KMS-11 (cell line): ENCODE results near the gene ARHGEF10L.

Experiments used
- H2AFZ ChIP-seq: fragments of 200-600 bp; sonication (generic); 2 replicates; pipeline ENCODE4 v1.6.1; 2016; ENCODE audit warnings: antibody characterized with exemption, mixed run types, low read depth
- H3K27ac ChIP-seq: fragments of 200-600 bp; sonication (generic); 2 replicates; pipeline ENCODE4 v1.6.1; 2016; ENCODE audit warnings: mild to moderate bottlenecking, mixed run types
- H3K27me3 ChIP-seq: fragments of 200-600 bp; sonication (generic); 2 replicates; pipeline ENCODE4 v1.6.1; 2017; ENCODE audit warnings: mild to moderate bottlenecking, low read depth, mixed run types, moderate library complexity; ENCODE audit not compliant: insufficient read depth
- H3K36me3 ChIP-seq: fragments of 200-600 bp; sonication (generic); 2 replicates; pipeline ENCODE4 v1.6.1; 2017; ENCODE audit warnings: mild to moderate bottlenecking, mixed run types; ENCODE audit not compliant: insufficient read depth
- H3K4me1 ChIP-seq: fragments of 200-600 bp; sonication (generic); 2 replicates; pipeline ENCODE4 v1.6.1; 2016; ENCODE audit warnings: mild to moderate bottlenecking, low read depth, mixed run types; ENCODE audit not compliant: poor library complexity, severe bottlenecking
- H3K4me2 ChIP-seq: fragments of 200-600 bp; sonication (generic); 2 replicates; pipeline ENCODE4 v1.7.0; 2016; ENCODE audit warnings: mild to moderate bottlenecking, mixed run types
- H3K4me3 ChIP-seq: fragments of 200-600 bp; sonication (generic); IDR thresholded peaks from 2 replicates; pipeline ENCODE4 v1.6.1; 2017; ENCODE audit warnings: low read depth, low read length, mixed read lengths; ENCODE audit not compliant: insufficient read depth
- H3K79me2 ChIP-seq: fragments of 200-600 bp; sonication (generic); 2 replicates; pipeline ENCODE4 v1.6.1; 2016; ENCODE audit warnings: low read depth, mixed run types; ENCODE audit not compliant: insufficient read depth
- H3K9ac ChIP-seq: fragments of 200-600 bp; sonication (generic); 2 replicates; pipeline ENCODE4 v1.6.1; 2016; ENCODE audit warnings: mild to moderate bottlenecking, mixed run types
- H4K20me1 ChIP-seq: fragments of 200-600 bp; sonication (generic); 2 replicates; pipeline ENCODE4 v1.6.1; 2016; ENCODE audit warnings: mild to moderate bottlenecking, mixed run types; ENCODE audit not compliant: insufficient read depth
- CTCF ChIP-seq: fragments of 200-600 bp; sonication (generic); conservative IDR thresholded peaks from 2 replicates; pipeline ENCODE4 v1.6.1; 2017; ENCODE audit warnings: low read depth, mild to moderate bottlenecking, antibody characterized with exemption, low read length, moderate library complexity, mixed read lengths

ARHGEF10L gene

DNA sequence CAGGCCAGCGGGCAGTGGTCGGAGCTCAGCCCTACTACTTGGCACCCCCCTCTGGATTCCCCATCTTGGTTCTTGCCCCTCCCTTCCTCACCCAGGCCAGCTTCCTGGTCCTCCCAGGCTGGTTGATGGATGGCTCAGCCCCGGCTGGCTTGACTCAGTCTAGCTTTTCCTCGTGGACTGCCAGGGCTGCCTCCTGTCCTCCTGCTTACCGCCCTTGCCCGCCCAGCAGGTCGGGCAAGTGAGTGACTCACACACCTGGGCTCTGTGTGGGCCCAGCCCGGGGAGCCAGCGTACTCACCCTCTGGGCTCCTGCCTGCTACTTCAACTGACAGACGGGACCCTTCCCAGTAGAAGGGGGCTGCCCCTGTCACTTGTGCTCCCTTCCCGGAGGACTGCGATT, 19.5 kb upstream of the ARHGEF10L start:
- Histone ChIP-seq H3K4me2 (no peak overlapping the region), H3K27ac (no peak overlapping the region), H4K20me1 (no peaks in the 10 kb centered on the region), H3K36me3 (no peaks in the 10 kb centered on the region), H3K4me1 (no peaks in the 10 kb centered on the region), H2AFZ (no peak overlapping the region), H3K27me3 (peaks cover 27% of the 10 kb centered on the region), H3K4me3 (no peak overlapping the region), H3K9ac (no peak overlapping the region), H3K79me2 (no peaks in the 10 kb centered on the region)
- no peak for TF ChIP-seq CTCF

DNA sequence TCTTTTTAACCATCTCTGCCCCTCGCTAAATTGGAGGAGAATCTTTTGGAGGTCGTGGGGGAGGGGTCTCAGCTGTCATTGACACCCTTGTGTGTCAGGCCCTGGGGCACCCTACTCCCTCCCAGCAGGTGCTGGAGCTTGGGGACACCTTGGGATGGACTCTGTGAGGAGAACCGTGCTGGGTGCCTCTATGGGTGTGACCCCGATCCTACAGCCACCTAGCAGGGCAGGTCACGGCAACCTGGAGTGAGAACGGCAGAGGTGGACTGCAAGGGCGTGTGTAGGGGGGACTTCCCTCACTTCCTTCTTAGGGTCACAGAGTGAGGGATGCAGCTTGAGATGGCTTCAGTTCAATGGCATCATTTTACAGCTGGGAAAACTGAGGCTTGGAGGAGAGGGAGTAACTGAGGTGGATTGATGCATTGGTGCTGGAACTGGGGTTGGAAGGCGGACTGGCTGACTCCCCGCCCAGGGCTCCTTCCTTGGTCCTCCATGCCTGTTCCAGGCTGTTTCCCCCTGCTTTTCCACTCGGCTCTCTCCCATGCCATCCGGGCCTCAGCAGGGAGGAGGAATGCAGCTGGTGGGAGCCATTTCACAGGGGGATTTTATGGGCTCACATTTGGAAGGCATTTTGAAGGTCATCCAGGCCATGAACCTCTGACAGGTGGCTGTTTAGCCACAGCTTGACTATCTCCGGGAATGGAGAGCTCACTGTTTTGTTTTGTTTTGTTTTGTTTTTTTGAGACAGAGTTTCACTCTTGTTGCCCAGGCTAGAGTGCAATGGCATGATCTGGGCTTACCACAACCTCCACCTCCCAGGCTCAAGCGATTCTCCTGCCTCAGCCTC, 18.8 kb upstream of the ARHGEF10L start:
- no peak overlapping the region for H2AFZ ChIP-seq
- H3K9ac ChIP-seq, result no peak overlapping the region
- no peaks in the 10 kb centered on the region for H3K4me1 ChIP-seq
- no peak overlapping the region for H3K4me3 ChIP-seq
- H3K36me3 ChIP-seq, result no peaks in the 10 kb centered on the region
- no peaks in the 10 kb centered on the region for H4K20me1 ChIP-seq
- H3K79me2 ChIP-seq, result no peaks in the 10 kb centered on the region
- H3K4me2 ChIP-seq, result no peak overlapping the region
- no peak overlapping the region for H3K27ac ChIP-seq
- TF ChIP-seq CTCF, result no peak
- peaks cover 27% of the 10 kb centered on the region for H3K27me3 ChIP-seq

- Histone ChIP-seq H3K4me2 (no peak overlapping the region), H3K9ac (no peak overlapping the region), H4K20me1 (no peaks in the 10 kb centered on the region), H3K27ac (no peak overlapping the region), H3K4me1 (no peaks in the 10 kb centered on the region), H3K79me2 (no peaks in the 10 kb centered on the region), H3K27me3 (peaks cover 29% of the 10 kb centered on the region), H3K36me3 (no peaks in the 10 kb centered on the region), H3K4me3 (no peak overlapping the region), H2AFZ (no peak overlapping the region)
- TF ChIP-seq CTCF, result no peak
Measured at GRCh38 chr1:17521946-17522612, 17.4 kb upstream of the ARHGEF10L start.

GRCh38 chr1:17523321-17524041, 16.0 kb upstream of the ARHGEF10L start:
- Histone ChIP-seq H3K27ac (no peak overlapping the region), H3K4me1 (no peaks in the 10 kb centered on the region), H3K27me3 (peaks cover 29% of the 10 kb centered on the region), H4K20me1 (no peaks in the 10 kb centered on the region), H3K9ac (no peak overlapping the region), H3K36me3 (no peaks in the 10 kb centered on the region), H3K4me3 (no peak overlapping the region), H3K79me2 (no peaks in the 10 kb centered on the region), H3K4me2 (no peak overlapping the region), H2AFZ (no peak overlapping the region)
- no peak for TF ChIP-seq CTCF
